K562 (cell line): ENCODE data around the gene MED29. TPM values are rescaled to one million over a fixed set of nuclear protein-coding genes. Genes with fewer than 3 reads are reported as not detected.

Experiments
- ARID1B ChIP-seq: fragments of 450-650 bp; IDR thresholded peaks from 2 replicates; pipeline ENCODE4 v1.6.1; 2016; ENCODE audit warnings: antibody characterized with exemption, mild to moderate bottlenecking, inconsistent platforms
- CREM ChIP-seq: IDR thresholded peaks from 2 replicates; pipeline ENCODE4 v1.6.1; 2014; ENCODE audit warnings: antibody characterized with exemption, low read depth
- GABPB2 ChIP-seq: fragments of 250-450 bp; sonication (Bioruptor Pico); conservative IDR thresholded peaks from 2 replicates; pipeline ENCODE4 v1.5.1; 2021; ENCODE audit warnings: mild to moderate bottlenecking
- HDAC8 ChIP-seq: fragments of 450-650 bp; IDR thresholded peaks from 2 replicates; pipeline ENCODE4 v1.6.1; 2016; ENCODE audit warnings: mild to moderate bottlenecking, missing genetic modification characterization, moderate library complexity, missing compliant biosample characterization
- KDM1A ChIP-seq, 2 experiments: fragments of 450-650 bp; IDR thresholded peaks; 2 replicates each; pipeline ENCODE4 v1.6.1; 2016; ENCODE audit warnings: mild to moderate bottlenecking in 2 of 2
- KDM4B ChIP-seq, 2 experiments: fragments of 450-650 bp in 1 of 2; sonication (generic) in 1 of 2; IDR thresholded peaks; 2 replicates each; pipeline ENCODE4 v1.6.1; 2016 to 2017; ENCODE audit warnings: borderline replicate concordance in 2 of 2, antibody characterized with exemption in 1 of 2, low read depth in 1 of 2, mild to moderate bottlenecking in 1 of 2
- KLF10 ChIP-seq: fragments of 250-450 bp; sonication (Bioruptor Pico); IDR thresholded peaks from 2 replicates; pipeline ENCODE4 v1.6.1; 2021; ENCODE audit warnings: matching md5 sums
- NRF1 ChIP-seq, 2 experiments: fragments of 450-650 bp; IDR thresholded peaks in 1 of 2; conservative IDR thresholded peaks in 1 of 2; 2 replicates each; pipeline ENCODE4 v1.6.1; 2014; ENCODE audit warnings: mild to moderate bottlenecking in 2 of 2
- POLR2AphosphoS5 ChIP-seq: IDR thresholded peaks from 2 replicates; pipeline ENCODE4 v1.6.1; 2011; ENCODE audit warnings: mild to moderate bottlenecking, low read depth, low read length, moderate library complexity; ENCODE audit not compliant: control insufficient read depth, insufficient read depth
- RBM15 ChIP-seq: fragments of 200-400 bp; formaldehyde crosslinking; IDR thresholded peaks from 2 replicates; pipeline ENCODE4 v1.6.1; 2018; ENCODE audit warnings: mild to moderate bottlenecking, low read length, moderate library complexity; ENCODE audit not compliant: insufficient read depth
- RCOR1 ChIP-seq, 2 experiments: IDR thresholded peaks; 2 replicates each; pipeline ENCODE4 v1.6.1; 2012; ENCODE audit warnings: low read depth in 2 of 2, low read length in 2 of 2, borderline replicate concordance in 1 of 2, improper control_type of control experiment in 1 of 2
- TCF3 ChIP-seq: sonication (generic); formaldehyde crosslinking; IDR thresholded peaks from 2 replicates; pipeline ENCODE4 v1.4.0; 2020; ENCODE audit warnings: mild to moderate bottlenecking, missing genetic modification reagents
- TGIF2 ChIP-seq: sonication (generic); formaldehyde crosslinking; IDR thresholded peaks from 2 replicates; pipeline ENCODE4 v1.8.1; 2022; ENCODE audit warnings: mild to moderate bottlenecking, missing genetic modification reagents, moderate library complexity
- ZBTB7A ChIP-seq: IDR thresholded peaks from 2 replicates; pipeline ENCODE4 v1.6.1; 2011; ENCODE audit warnings: low read depth, mild to moderate bottlenecking, low read length, moderate library complexity, borderline replicate concordance; ENCODE audit not compliant: control insufficient read depth
- ZNF143 ChIP-seq: sonication (generic); formaldehyde crosslinking; IDR thresholded peaks from 2 replicates; pipeline ENCODE4 v1.9.0; 2022; ENCODE audit warnings: mild to moderate bottlenecking, missing genetic modification reagents
- ZNF197 ChIP-seq: fragments of 200-800 bp; sonication (Bioruptor generic); IDR thresholded peaks from 2 replicates; pipeline ENCODE4 v1.6.1; 2016; ENCODE audit warnings: low read depth, missing genetic modification characterization, missing compliant biosample characterization
- ZNF263 ChIP-seq: sonication (generic); formaldehyde crosslinking; IDR thresholded peaks from 2 replicates; pipeline ENCODE4 v1.8.0; 2022; ENCODE audit warnings: mild to moderate bottlenecking, missing genetic modification reagents, borderline replicate concordance
- polyA plus RNA-seq, 8 experiments: library from polyadenylated mRNA; depleted of rRNA in 4 of 8; stranded (reverse) in 5 of 8; unstranded in 3 of 8; fragments of >200 nt; fragmentation: Nextera tagmentation in 2 of 8; fragmentation: Illumina TruSeq in 1 of 8; extraction: Ambion mirVana in 2 of 8; extraction: Trizol in 1 of 8; gene quantifications; 2 replicates each; pipeline versions ENCODE4 v1.2.1 to v1.2.3, GENCODE V29; 2011 to 2014; ENCODE audit warnings: inconsistent platforms in 1 of 8, missing spikeins in 1 of 8
- total RNA-seq, 7 experiments: library from RNA; depleted of rRNA in 6 of 7; stranded (reverse); fragments of >200 nt in 6 of 7; fragmentation: Illumina TruSeq in 2 of 7; extraction: Trizol in 2 of 7; gene quantifications; 2 replicates each; pipeline versions ENCODE4 v1.2.1 to v1.2.3, GENCODE V29; 2011 to 2021; ENCODE audit warnings: low replicate concordance in 1 of 7
- TF ChIP-seq, protein P1 (sequence below): sonication (generic); formaldehyde crosslinking; IDR thresholded peaks from 2 replicates; pipeline ENCODE4 v1.8.1; 2023; ENCODE audit warnings: mild to moderate bottlenecking, missing genetic modification reagents
- TF ChIP-seq, protein P2 (sequence below): fragments of 450-650 bp; IDR thresholded peaks from 2 replicates; pipeline ENCODE4 v1.6.1; 2016
- TF ChIP-seq, protein P3 (sequence below), 2 experiments: fragments of 450-650 bp in 1 of 2; sonication (generic) in 1 of 2; formaldehyde crosslinking in 1 of 2; IDR thresholded peaks in 1 of 2; conservative IDR thresholded peaks in 1 of 2; 2 replicates each; pipeline versions ENCODE4 v1.6.1 to v1.8.1; 2016 to 2023; ENCODE audit warnings: mild to moderate bottlenecking in 2 of 2, moderate library complexity in 2 of 2, inconsistent platforms in 1 of 2, missing genetic modification reagents in 1 of 2
- TF ChIP-seq, protein P4 (sequence below): fragments of 250-450 bp; sonication (Bioruptor Pico); IDR thresholded peaks from 2 replicates; pipeline ENCODE4 v1.8.0; 2022; ENCODE audit warnings: moderate library complexity, mild to moderate bottlenecking, inconsistent platforms
- TF ChIP-seq, protein P5 (sequence below): sonication (generic); IDR thresholded peaks from 2 replicates; pipeline ENCODE4 v1.6.1; 2016

MED29 gene
- total and polyA plus RNA-seq, 9 of the 15 experiments (the other 6 are each of a cell fraction or from before 2014, with no cell fraction given) = 1.8 to 22.6 (median 12.4) TPM

DNA sequence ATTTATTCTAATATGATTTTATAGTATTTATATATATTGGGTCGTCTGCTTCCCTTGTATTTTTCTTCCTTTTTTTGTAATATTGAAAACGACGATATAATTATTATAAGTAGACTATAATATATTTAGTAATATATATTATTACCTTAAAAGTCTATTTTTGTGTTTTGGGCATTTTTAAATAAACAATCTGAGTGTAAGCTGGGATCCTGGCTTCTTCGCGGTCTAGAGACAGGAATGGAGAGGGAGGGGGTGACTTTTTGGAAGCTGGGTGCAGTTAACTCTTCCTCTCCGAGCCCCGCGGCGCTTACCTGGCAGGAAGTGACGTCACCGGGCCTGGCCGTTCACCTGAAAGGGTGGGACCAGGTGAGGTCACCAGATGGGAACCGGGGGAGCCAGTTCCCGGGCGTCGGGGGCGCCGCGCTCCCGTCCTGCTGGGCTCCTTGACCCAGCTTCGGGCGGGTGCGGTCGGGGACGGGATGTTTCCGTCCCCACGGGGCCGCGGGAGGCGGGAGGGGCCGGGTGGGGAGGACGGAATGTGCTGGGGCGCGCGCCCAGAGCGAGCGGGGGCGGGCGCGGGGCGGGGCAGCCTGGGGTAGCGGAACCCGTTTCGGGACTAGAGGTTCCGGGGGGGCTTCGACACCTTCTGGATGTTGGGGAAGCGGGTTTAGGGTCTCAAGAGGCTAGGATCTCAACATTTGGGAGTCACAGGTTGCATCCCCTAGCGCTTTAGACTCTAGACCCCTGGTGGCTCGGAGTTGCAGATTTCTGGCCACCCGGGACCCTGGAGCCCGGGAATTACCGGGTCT lies 18.2 kb downstream of the MED29 start (continued):
- TF ChIP-seq ZBTB7A = peak; percentile 71
- TF ChIP-seq TCF3 (CRISPR knock-in tag) = no peak
- TF ChIP-seq, protein P1, sequence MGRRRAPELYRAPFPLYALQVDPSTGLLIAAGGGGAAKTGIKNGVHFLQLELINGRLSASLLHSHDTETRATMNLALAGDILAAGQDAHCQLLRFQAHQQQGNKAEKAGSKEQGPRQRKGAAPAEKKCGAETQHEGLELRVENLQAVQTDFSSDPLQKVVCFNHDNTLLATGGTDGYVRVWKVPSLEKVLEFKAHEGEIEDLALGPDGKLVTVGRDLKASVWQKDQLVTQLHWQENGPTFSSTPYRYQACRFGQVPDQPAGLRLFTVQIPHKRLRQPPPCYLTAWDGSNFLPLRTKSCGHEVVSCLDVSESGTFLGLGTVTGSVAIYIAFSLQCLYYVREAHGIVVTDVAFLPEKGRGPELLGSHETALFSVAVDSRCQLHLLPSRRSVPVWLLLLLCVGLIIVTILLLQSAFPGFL = no peak
- no peak for TF ChIP-seq ARID1B
- TF ChIP-seq RBM15 = no peak
- TF ChIP-seq ZNF143 (CRISPR knock-in tag) = no peak
- TF ChIP-seq POLR2AphosphoS5 = peak; percentile 84
- TF ChIP-seq, protein P2, sequence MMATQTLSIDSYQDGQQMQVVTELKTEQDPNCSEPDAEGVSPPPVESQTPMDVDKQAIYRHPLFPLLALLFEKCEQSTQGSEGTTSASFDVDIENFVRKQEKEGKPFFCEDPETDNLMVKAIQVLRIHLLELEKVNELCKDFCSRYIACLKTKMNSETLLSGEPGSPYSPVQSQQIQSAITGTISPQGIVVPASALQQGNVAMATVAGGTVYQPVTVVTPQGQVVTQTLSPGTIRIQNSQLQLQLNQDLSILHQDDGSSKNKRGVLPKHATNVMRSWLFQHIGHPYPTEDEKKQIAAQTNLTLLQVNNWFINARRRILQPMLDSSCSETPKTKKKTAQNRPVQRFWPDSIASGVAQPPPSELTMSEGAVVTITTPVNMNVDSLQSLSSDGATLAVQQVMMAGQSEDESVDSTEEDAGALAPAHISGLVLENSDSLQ = no peak
- TF ChIP-seq RCOR1 (IDR thresholded peaks at IDR 0.05; ENCODE audit: borderline replicate concordance in 1 of 2, low read depth in 2 of 2, low read length in 2 of 2) = no peak
- peak; percentile 96 for TF ChIP-seq CREM
- 0 out of 4 replicates have a peak, but pooled peaks of 1 of the 2 experiments have one; percentile 24 for TF ChIP-seq KDM4B (IDR thresholded peaks at IDR 0.05; ENCODE audit: borderline replicate concordance in 2 of 2, low read depth in 1 of 2)
- no peak for TF ChIP-seq TGIF2 (CRISPR knock-in tag)
- no peak; the same call in none of the 2 replicates for TF ChIP-seq ZNF263
- TF ChIP-seq NRF1 (conservative IDR thresholded peaks at IDR 0.05 in 1 of 2, IDR thresholded peaks at IDR 0.05 in 1 of 2) = no peak
- TF ChIP-seq, protein P3, sequence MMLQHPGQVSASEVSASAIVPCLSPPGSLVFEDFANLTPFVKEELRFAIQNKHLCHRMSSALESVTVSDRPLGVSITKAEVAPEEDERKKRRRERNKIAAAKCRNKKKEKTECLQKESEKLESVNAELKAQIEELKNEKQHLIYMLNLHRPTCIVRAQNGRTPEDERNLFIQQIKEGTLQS (IDR thresholded peaks at IDR 0.05) = peak; percentile 98
- TF ChIP-seq, protein P3 (CRISPR knock-in tag; conservative IDR thresholded peaks at IDR 0.05) = no peak
- no peak for TF ChIP-seq HDAC8 (tag)
- TF ChIP-seq KDM1A (IDR thresholded peaks at IDR 0.05) = no peak
- TF ChIP-seq GABPB2 (CRISPR knock-in tag) = no peak
- TF ChIP-seq ZNF197 (CRISPR knock-in tag) = peak; percentile 69; the same call in 1 of the 2 replicates
- TF ChIP-seq, protein P4, sequence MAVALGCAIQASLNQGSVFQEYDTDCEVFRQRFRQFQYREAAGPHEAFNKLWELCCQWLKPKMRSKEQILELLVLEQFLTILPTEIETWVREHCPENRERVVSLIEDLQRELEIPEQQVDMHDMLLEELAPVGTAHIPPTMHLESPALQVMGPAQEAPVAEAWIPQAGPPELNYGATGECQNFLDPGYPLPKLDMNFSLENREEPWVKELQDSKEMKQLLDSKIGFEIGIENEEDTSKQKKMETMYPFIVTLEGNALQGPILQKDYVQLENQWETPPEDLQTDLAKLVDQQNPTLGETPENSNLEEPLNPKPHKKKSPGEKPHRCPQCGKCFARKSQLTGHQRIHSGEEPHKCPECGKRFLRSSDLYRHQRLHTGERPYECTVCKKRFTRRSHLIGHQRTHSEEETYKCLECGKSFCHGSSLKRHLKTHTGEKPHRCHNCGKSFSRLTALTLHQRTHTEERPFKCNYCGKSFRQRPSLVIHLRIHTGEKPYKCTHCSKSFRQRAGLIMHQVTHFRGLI (CRISPR knock-in tag) = no peak
- TF ChIP-seq, protein P5, sequence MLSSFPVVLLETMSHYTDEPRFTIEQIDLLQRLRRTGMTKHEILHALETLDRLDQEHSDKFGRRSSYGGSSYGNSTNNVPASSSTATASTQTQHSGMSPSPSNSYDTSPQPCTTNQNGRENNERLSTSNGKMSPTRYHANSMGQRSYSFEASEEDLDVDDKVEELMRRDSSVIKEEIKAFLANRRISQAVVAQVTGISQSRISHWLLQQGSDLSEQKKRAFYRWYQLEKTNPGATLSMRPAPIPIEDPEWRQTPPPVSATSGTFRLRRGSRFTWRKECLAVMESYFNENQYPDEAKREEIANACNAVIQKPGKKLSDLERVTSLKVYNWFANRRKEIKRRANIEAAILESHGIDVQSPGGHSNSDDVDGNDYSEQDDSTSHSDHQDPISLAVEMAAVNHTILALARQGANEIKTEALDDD = no peak
- TF ChIP-seq KLF10 = no peak
